Astrocyte (in vitro differentiated cells and primary cell): ENCODE results near the gene BTBD2. TPM values are rescaled to one million over a fixed set of nuclear protein-coding genes. Genes with fewer than 3 reads are reported as not detected.

Experiments
- DNase-seq: peaks from one replicate; pipeline ENCODE4 v3.0.0-alpha.2; 2010; ENCODE audit warnings: low read depth
- FAIRE-seq: peaks from 2 replicates; lab custom pipeline; 2011; peaks lifted over from hg19 to GRCh38; lab: Jason Lieb, UNC
- H2AFZ ChIP-seq: 2 replicates; pipeline ENCODE4 v1.6.0; 2012; ENCODE audit warnings: low read depth, low read length, inconsistent platforms
- H3K27ac ChIP-seq: 2 replicates; pipeline ENCODE4 v1.5.1; 2011; ENCODE audit warnings: low read depth, low read length, inconsistent platforms
- H3K27me3 ChIP-seq: 2 replicates; pipeline ENCODE4 v1.6.0; 2011; ENCODE audit warnings: low read length, inconsistent platforms; ENCODE audit not compliant: insufficient read depth
- H3K36me3 ChIP-seq: 2 replicates; pipeline ENCODE4 v1.5.1; 2011; ENCODE audit warnings: low read length, inconsistent platforms; ENCODE audit not compliant: insufficient read depth
- H3K4me1 ChIP-seq: 2 replicates; pipeline ENCODE4 v1.5.1; 2011; ENCODE audit warnings: low read length, inconsistent platforms; ENCODE audit not compliant: insufficient read depth
- H3K4me2 ChIP-seq: 2 replicates; pipeline ENCODE4 v1.6.0; 2012; ENCODE audit warnings: low read length, inconsistent platforms
- H3K4me3 ChIP-seq: 2 replicates; pipeline ENCODE4 v1.5.1; 2011; ENCODE audit warnings: low read depth, mild to moderate bottlenecking, low read length, inconsistent platforms; ENCODE audit not compliant: insufficient read depth
- H3K79me2 ChIP-seq: 2 replicates; pipeline ENCODE4 v1.6.0; 2012; ENCODE audit warnings: mild to moderate bottlenecking, low read length, inconsistent platforms; ENCODE audit not compliant: insufficient read depth
- H3K9ac ChIP-seq: 2 replicates; pipeline ENCODE4 v1.6.0; 2012; ENCODE audit warnings: mild to moderate bottlenecking, low read length, inconsistent platforms
- H3K9me3 ChIP-seq: 2 replicates; pipeline ENCODE4 v1.5.1; 2012; ENCODE audit warnings: low read depth, mild to moderate bottlenecking, low read length, inconsistent platforms; ENCODE audit not compliant: insufficient read depth
- H4K20me1 ChIP-seq: 2 replicates; pipeline ENCODE4 v1.6.0; 2012; ENCODE audit warnings: low read length, inconsistent platforms; ENCODE audit not compliant: insufficient read depth
- H3K27ac Mint-ChIP-seq: one replicate; pipeline ENCODE4 v1.8.0; 2021; ENCODE audit warnings: mild to moderate bottlenecking, mixed read lengths; ENCODE audit not compliant: unreplicated experiment
- H3K27me3 Mint-ChIP-seq: one replicate; pipeline ENCODE4 v1.8.0; 2021; ENCODE audit warnings: low read depth, mixed read lengths; ENCODE audit not compliant: unreplicated experiment
- H3K36me3 Mint-ChIP-seq: one replicate; pipeline ENCODE4 v1.8.0; 2021; ENCODE audit warnings: low read depth, mixed read lengths; ENCODE audit not compliant: unreplicated experiment
- H3K4me1 Mint-ChIP-seq: one replicate; pipeline ENCODE4 v1.8.0; 2021; ENCODE audit warnings: low read depth, mixed read lengths; ENCODE audit not compliant: unreplicated experiment
- H3K4me3 Mint-ChIP-seq: one replicate; pipeline ENCODE4 v1.8.0; 2021; ENCODE audit warnings: mild to moderate bottlenecking, moderate library complexity, mixed read lengths; ENCODE audit not compliant: unreplicated experiment
- H3K9me3 Mint-ChIP-seq: one replicate; pipeline ENCODE4 v1.8.0; 2021; ENCODE audit warnings: mild to moderate bottlenecking, mixed read lengths; ENCODE audit not compliant: unreplicated experiment
- EZH2 ChIP-seq: IDR thresholded peaks from 2 replicates; pipeline ENCODE4 v1.6.1; 2012; ENCODE audit warnings: mild to moderate bottlenecking, low read length, inconsistent platforms; ENCODE audit not compliant: insufficient read depth
- total RNA-seq: library from RNA; stranded (reverse); gene quantifications from 2 replicates; pipeline ENCODE4 v1.2.1, GENCODE V29; 2021
- TF ChIP-seq, protein P1 (sequence below): IDR thresholded peaks from 2 replicates; pipeline ENCODE4 v1.5.1; 2011; ENCODE audit warnings: low read depth, mild to moderate bottlenecking, inconsistent platforms, low read length, moderate library complexity; ENCODE audit not compliant: insufficient read depth

BTBD2 gene
- total RNA-seq, 1 donor from 2014 or later = 53.7 TPM

GRCh38 chr19:1950640-1951039 lies 64.9 kb downstream of the BTBD2 start:
- Histone ChIP-seq H3K36me3 (peaks cover 2% of the 10 kb centered on the region), H3K9ac (no peak overlapping the region), H3K9me3 (no peaks in the 10 kb centered on the region), H3K79me2 (peaks cover 88% of the 10 kb centered on the region), H3K4me2 (no peak overlapping the region), H3K27me3 (no peaks in the 10 kb centered on the region), H3K4me1 (no peaks in the 10 kb centered on the region), H2AFZ (no peak overlapping the region), H3K4me3 (no peak overlapping the region), H4K20me1 (peaks cover 85% of the 10 kb centered on the region), H3K27ac (no peak overlapping the region)
- Mint-ChIP-seq H3K36me3 (peaks cover 4% of the 10 kb centered on the region), H3K27ac (no peak overlapping the region), H3K4me3 (no peak overlapping the region), H3K4me1 (no peaks in the 10 kb centered on the region), H3K27me3 (no peaks in the 10 kb centered on the region), H3K9me3 (no peaks in the 10 kb centered on the region)
- no peak for DNase-seq
- TF ChIP-seq, protein P1, sequence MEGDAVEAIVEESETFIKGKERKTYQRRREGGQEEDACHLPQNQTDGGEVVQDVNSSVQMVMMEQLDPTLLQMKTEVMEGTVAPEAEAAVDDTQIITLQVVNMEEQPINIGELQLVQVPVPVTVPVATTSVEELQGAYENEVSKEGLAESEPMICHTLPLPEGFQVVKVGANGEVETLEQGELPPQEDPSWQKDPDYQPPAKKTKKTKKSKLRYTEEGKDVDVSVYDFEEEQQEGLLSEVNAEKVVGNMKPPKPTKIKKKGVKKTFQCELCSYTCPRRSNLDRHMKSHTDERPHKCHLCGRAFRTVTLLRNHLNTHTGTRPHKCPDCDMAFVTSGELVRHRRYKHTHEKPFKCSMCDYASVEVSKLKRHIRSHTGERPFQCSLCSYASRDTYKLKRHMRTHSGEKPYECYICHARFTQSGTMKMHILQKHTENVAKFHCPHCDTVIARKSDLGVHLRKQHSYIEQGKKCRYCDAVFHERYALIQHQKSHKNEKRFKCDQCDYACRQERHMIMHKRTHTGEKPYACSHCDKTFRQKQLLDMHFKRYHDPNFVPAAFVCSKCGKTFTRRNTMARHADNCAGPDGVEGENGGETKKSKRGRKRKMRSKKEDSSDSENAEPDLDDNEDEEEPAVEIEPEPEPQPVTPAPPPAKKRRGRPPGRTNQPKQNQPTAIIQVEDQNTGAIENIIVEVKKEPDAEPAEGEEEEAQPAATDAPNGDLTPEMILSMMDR = no peak
- TF ChIP-seq EZH2 = no peak
- FAIRE-seq = no peak

DNA sequence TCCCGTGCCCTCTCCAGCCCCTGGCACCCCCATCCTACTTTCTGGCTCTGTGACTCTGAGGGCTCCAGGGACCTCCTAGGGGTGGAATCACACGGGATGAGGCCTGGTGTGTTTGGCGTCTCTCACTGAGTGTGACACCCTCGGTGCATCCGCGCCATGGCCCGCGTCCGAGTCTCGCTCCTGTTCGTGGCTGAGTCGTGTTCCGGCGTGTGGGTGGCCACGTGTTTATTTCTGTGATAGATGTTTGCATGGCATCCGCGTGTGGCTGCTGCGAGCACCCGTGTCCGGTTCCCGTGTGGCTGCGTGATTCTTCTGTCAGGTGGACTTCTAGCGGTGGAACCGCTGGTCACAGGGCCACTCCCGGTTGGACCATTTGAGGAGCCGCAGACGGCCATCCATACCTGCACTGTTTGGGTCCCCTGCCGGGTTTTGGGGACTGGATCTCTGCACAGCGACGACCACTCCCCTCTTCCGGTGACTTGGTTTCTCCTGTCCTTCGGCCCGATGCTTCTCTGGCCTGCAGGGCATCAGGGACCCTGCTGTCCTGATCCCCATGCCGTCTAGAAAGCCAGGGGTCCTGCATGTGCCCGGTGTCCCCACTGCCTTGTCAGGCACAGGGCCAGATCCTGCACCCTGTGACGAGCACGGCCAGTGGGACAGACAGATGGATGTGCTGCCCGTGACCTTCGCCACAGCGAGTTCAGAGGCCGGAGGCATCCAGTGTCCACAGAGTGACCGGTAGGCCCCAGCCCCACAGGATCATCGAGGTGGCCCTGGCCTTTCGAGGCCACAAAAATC lies 66.0 kb downstream of the BTBD2 start:
- Histone ChIP-seq H3K36me3 (peaks cover 2% of the 10 kb centered on the region), H3K27ac (no peak overlapping the region), H2AFZ (no peak overlapping the region), H3K9me3 (no peaks in the 10 kb centered on the region), H3K4me1 (no peaks in the 10 kb centered on the region), H4K20me1 (peaks cover 85% of the 10 kb centered on the region), H3K27me3 (no peaks in the 10 kb centered on the region), H3K9ac (no peak overlapping the region), H3K4me3 (no peak overlapping the region), H3K4me2 (no peak overlapping the region), H3K79me2 (peaks cover 88% of the 10 kb centered on the region)
- Mint-ChIP-seq H3K4me1 (no peaks in the 10 kb centered on the region), H3K27me3 (no peaks in the 10 kb centered on the region), H3K4me3 (no peak overlapping the region), H3K36me3 (peaks cover 4% of the 10 kb centered on the region), H3K9me3 (no peaks in the 10 kb centered on the region), H3K27ac (no peak overlapping the region)
- DNase-seq (no peak), FAIRE-seq (no peak)
- TF ChIP-seq EZH2 = no peak
- TF ChIP-seq, protein P1 = no peak

GRCh38 chr19:1947651-1948209 lies 67.8 kb downstream of the BTBD2 start:
- H3K9me3 Mint-ChIP-seq = no peaks in the 10 kb centered on the region
- TF ChIP-seq EZH2 = no peak
- TF ChIP-seq, protein P1 = no peak
- no peak overlapping the region for H2AFZ ChIP-seq
- H4K20me1 ChIP-seq = peaks cover 85% of the 10 kb centered on the region
- H3K4me1 ChIP-seq = peaks cover 10% of the 10 kb centered on the region
- H3K27me3 ChIP-seq = no peaks in the 10 kb centered on the region
- peaks cover 2% of the 10 kb centered on the region for H3K36me3 ChIP-seq
- H3K4me1 Mint-ChIP-seq = peaks cover 6% of the 10 kb centered on the region
- H3K27me3 Mint-ChIP-seq = no peaks in the 10 kb centered on the region
- H3K9ac ChIP-seq = no peak overlapping the region
- FAIRE-seq (no peak), DNase-seq (no peak)
- peaks cover 4% of the 10 kb centered on the region for H3K36me3 Mint-ChIP-seq
- no peak overlapping the region for H3K4me2 ChIP-seq
- H3K4me3 Mint-ChIP-seq = no peak overlapping the region
- H3K79me2 ChIP-seq = peaks cover 88% of the 10 kb centered on the region
- H3K4me3 ChIP-seq = no peak overlapping the region
- H3K27ac ChIP-seq = no peak overlapping the region
- no peak overlapping the region for H3K27ac Mint-ChIP-seq
- H3K9me3 ChIP-seq = no peaks in the 10 kb centered on the region
